Caco-2 (cell line): Measurements from ENCODE around the gene CDH20. TPM values are rescaled to one million over a fixed set of nuclear protein-coding genes. Genes with fewer than 3 reads are reported as not detected.

ENCODE experiments used
- BruUV-seq: library from RNA; stranded (reverse); fragments of 400-500 nt; replicated peaks from 2 replicates; lab custom pipeline; 2021; lab: Mats Ljungman, UMichigan
- CTCF ChIA-PET: fragments of 300-600 bp; sonication (Branson Sonifier 250); formaldehyde crosslinking; loops from one replicate; lab custom pipeline; 2022; ENCODE audit warnings: antibody characterized with exemption; lab: Charles Lee
- POLR2A ChIA-PET: fragments of 300-600 bp; sonication (Branson Sonifier 250); formaldehyde crosslinking; loops from one replicate; lab custom pipeline; 2022; ENCODE audit warnings: antibody characterized with exemption; lab: Charles Lee
- DNase-seq, 2 experiments: peaks; one replicate each; pipeline versions ENCODE4 v3.0.0 to v3.0.0-alpha.2; 2020 to 2022
- H3K27me3 ChIP-seq: replicated peaks from 2 replicates; pipeline ENCODE4 v1.6.0; 2011; ENCODE audit warnings: low read length; ENCODE audit not compliant: control insufficient read depth, insufficient read depth
- H3K36me3 ChIP-seq: 2 replicates; pipeline ENCODE4 v1.5.1; 2011; ENCODE audit warnings: low read length; ENCODE audit not compliant: control insufficient read depth, insufficient read depth
- H3K4me1 ChIP-seq: fragments of 250-450 bp; sonication (Bioruptor Pico); 2 replicates; pipeline ENCODE4 v1.5.1; 2020; ENCODE audit warnings: mild to moderate bottlenecking
- H3K4me3 ChIP-seq: 2 replicates; pipeline ENCODE4 v1.5.1; 2011; ENCODE audit warnings: low read depth, mild to moderate bottlenecking, control low read depth, low read length
- H3K9me3 ChIP-seq: fragments of 250-450 bp; sonication (Bioruptor Pico); 2 replicates; pipeline ENCODE4 v1.5.1; 2020; ENCODE audit warnings: mild to moderate bottlenecking, moderate library complexity
- H3K27ac Mint-ChIP-seq: one replicate; pipeline ENCODE4 v1.8.0; 2022; ENCODE audit warnings: mixed read lengths; ENCODE audit not compliant: unreplicated experiment
- H3K27me3 Mint-ChIP-seq: one replicate; pipeline ENCODE4 v1.8.0; 2022; ENCODE audit warnings: mixed read lengths; ENCODE audit not compliant: insufficient read depth, unreplicated experiment
- H3K36me3 Mint-ChIP-seq: one replicate; pipeline ENCODE4 v1.8.0; 2022; ENCODE audit warnings: mild to moderate bottlenecking, mixed read lengths; ENCODE audit not compliant: insufficient read depth, unreplicated experiment
- H3K4me1 Mint-ChIP-seq: one replicate; pipeline ENCODE4 v1.8.0; 2022; ENCODE audit warnings: low read depth, mixed read lengths; ENCODE audit not compliant: unreplicated experiment
- H3K4me3 Mint-ChIP-seq: one replicate; pipeline ENCODE4 v1.8.0; 2022; ENCODE audit warnings: mild to moderate bottlenecking, moderate library complexity, mixed read lengths; ENCODE audit not compliant: unreplicated experiment
- H3K9me3 Mint-ChIP-seq: one replicate; pipeline ENCODE4 v1.8.0; 2022; ENCODE audit warnings: mixed read lengths; ENCODE audit not compliant: unreplicated experiment
- intact Hi-C: fragments of 100-400 bp; cut with micrococcal nuclease; formaldehyde crosslinking; loops from one replicate; pipeline ENCODE4 v1.10.0; 2022; ENCODE audit not compliant: unreplicated experiment
- total RNA-seq: library from RNA; stranded (reverse); gene quantifications from 2 replicates; pipeline ENCODE4 v1.2.3, GENCODE V29; 2022
- TF ChIP-seq, protein P1 (sequence below), 2 experiments: fragments of 200-600 bp in 1 of 2; IDR thresholded peaks; 1 replicate in 1 of 2; 2 replicates in 1 of 2; pipeline versions ENCODE4 v1.5.1 to v1.8.0; 2011 to 2022; ENCODE audit warnings: antibody characterized with exemption in 1 of 2, control low read depth in 1 of 2, inconsistent platforms in 1 of 2, low read depth in 1 of 2, low read length in 1 of 2, mild to moderate bottlenecking in 1 of 2, moderate library complexity in 1 of 2; ENCODE audit not compliant: insufficient read depth in 1 of 2, severe bottlenecking in 1 of 2, unreplicated experiment in 1 of 2

CDH20 gene
- total RNA-seq, 1 experiment from 2014 or later = not detected

GRCh38 chr18:61554117-61554776 lies 221.0 kb downstream of the CDH20 start:
- Histone ChIP-seq H3K9me3 (no peaks in the 10 kb centered on the region), H3K4me1 (no peaks in the 10 kb centered on the region), H3K36me3 (no peaks in the 10 kb centered on the region), H3K27me3 (no peaks in the 10 kb centered on the region), H3K4me3 (no peak overlapping the region)
- Mint-ChIP-seq H3K27ac (no peak overlapping the region), H3K4me3 (no peak overlapping the region), H3K9me3 (no peaks in the 10 kb centered on the region), H3K4me1 (no peaks in the 10 kb centered on the region), H3K36me3 (no peaks in the 10 kb centered on the region), H3K27me3 (no peaks in the 10 kb centered on the region)
- TF ChIP-seq, protein P1, sequence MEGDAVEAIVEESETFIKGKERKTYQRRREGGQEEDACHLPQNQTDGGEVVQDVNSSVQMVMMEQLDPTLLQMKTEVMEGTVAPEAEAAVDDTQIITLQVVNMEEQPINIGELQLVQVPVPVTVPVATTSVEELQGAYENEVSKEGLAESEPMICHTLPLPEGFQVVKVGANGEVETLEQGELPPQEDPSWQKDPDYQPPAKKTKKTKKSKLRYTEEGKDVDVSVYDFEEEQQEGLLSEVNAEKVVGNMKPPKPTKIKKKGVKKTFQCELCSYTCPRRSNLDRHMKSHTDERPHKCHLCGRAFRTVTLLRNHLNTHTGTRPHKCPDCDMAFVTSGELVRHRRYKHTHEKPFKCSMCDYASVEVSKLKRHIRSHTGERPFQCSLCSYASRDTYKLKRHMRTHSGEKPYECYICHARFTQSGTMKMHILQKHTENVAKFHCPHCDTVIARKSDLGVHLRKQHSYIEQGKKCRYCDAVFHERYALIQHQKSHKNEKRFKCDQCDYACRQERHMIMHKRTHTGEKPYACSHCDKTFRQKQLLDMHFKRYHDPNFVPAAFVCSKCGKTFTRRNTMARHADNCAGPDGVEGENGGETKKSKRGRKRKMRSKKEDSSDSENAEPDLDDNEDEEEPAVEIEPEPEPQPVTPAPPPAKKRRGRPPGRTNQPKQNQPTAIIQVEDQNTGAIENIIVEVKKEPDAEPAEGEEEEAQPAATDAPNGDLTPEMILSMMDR (IDR thresholded peaks at IDR 0.05; ENCODE audit: insufficient read depth in 1 of 2, low read depth in 1 of 2, low read length in 1 of 2, severe bottlenecking in 1 of 2, unreplicated experiment in 1 of 2) = no peak
- CTCF ChIA-PET = no interaction called here
- intact Hi-C loops = no loop called here
- DNase-seq = no peak
- POLR2A ChIA-PET = no interaction called here
- BruUV-seq = no TSS peak

DNA sequence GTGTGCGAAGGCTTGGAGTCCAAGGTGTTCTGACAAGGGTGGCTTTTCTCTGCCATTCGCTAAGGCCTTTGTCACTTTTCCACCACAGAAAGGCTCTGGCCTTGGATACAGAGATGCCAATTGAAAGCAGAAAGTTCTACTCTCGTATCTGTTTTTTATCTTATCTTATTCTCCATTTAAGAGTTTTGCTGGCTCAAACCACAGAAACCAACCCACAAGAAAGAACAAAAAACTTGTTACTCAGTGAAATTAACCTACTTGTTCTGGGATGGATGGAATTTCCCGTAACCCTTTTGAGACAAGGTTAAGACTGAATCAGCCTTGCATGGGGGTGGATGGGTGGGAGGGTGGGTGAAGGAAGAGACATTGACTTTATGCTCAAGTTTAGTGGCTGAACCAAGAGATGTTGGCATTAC lies 221.7 kb downstream of the CDH20 start:
- POLR2A ChIA-PET = no interaction called here
- no peaks in the 10 kb centered on the region for H3K4me1 ChIP-seq
- no peaks in the 10 kb centered on the region for H3K27me3 ChIP-seq
- no peak overlapping the region for H3K27ac Mint-ChIP-seq
- H3K9me3 ChIP-seq = no peaks in the 10 kb centered on the region
- no peak overlapping the region for H3K4me3 ChIP-seq
- no peak for DNase-seq
- TF ChIP-seq, protein P1 (IDR thresholded peaks at IDR 0.05; ENCODE audit: insufficient read depth in 1 of 2, low read depth in 1 of 2, low read length in 1 of 2, severe bottlenecking in 1 of 2, unreplicated experiment in 1 of 2) = no peak
- CTCF ChIA-PET = no interaction called here
- no peak overlapping the region for H3K4me3 Mint-ChIP-seq
- H3K4me1 Mint-ChIP-seq = no peaks in the 10 kb centered on the region
- no peaks in the 10 kb centered on the region for H3K36me3 Mint-ChIP-seq
- intact Hi-C loops = no loop called here
- H3K36me3 ChIP-seq = no peaks in the 10 kb centered on the region
- no peaks in the 10 kb centered on the region for H3K27me3 Mint-ChIP-seq
- BruUV-seq = no TSS peak
- H3K9me3 Mint-ChIP-seq = no peaks in the 10 kb centered on the region

GRCh38 chr18:61556316-61556715 lies 223.1 kb downstream of the CDH20 start:
- H3K36me3 ChIP-seq = no peaks in the 10 kb centered on the region
- no peaks in the 10 kb centered on the region for H3K9me3 Mint-ChIP-seq
- DNase-seq = no peak
- H3K27ac Mint-ChIP-seq = no peak overlapping the region
- POLR2A ChIA-PET = no interaction called here
- no TSS peak for BruUV-seq
- no peaks in the 10 kb centered on the region for H3K4me1 ChIP-seq
- TF ChIP-seq, protein P1 (IDR thresholded peaks at IDR 0.05; ENCODE audit: insufficient read depth in 1 of 2, low read depth in 1 of 2, low read length in 1 of 2, severe bottlenecking in 1 of 2, unreplicated experiment in 1 of 2) = no peak
- no peaks in the 10 kb centered on the region for H3K36me3 Mint-ChIP-seq
- H3K27me3 Mint-ChIP-seq = no peaks in the 10 kb centered on the region
- no peak overlapping the region for H3K4me3 ChIP-seq
- H3K27me3 ChIP-seq = no peaks in the 10 kb centered on the region
- no peaks in the 10 kb centered on the region for H3K4me1 Mint-ChIP-seq
- no peak overlapping the region for H3K4me3 Mint-ChIP-seq
- H3K9me3 ChIP-seq = no peaks in the 10 kb centered on the region
- intact Hi-C loops = no loop called here
- CTCF ChIA-PET = no interaction called here
